Mesenchymal stem cell (in vitro differentiated cells and primary cell): ENCODE measurements around the gene SIRT7.

Source experiments
- DNase-seq: peaks from one replicate; pipeline ENCODE4 v3.0.0-alpha.2; 2013
- H2AFZ ChIP-seq: one replicate; pipeline ENCODE4 v1.6.1; 2013; ENCODE audit warnings: low read depth, mild to moderate bottlenecking, control low read depth, inconsistent platforms, low read length, moderate library complexity
- H2AK5ac ChIP-seq: 2 replicates; pipeline ENCODE4 v1.6.1; 2013; ENCODE audit warnings: low read length, moderate library complexity, mild to moderate bottlenecking, inconsistent platforms; ENCODE audit not compliant: severe bottlenecking
- H2BK120ac ChIP-seq: one replicate; pipeline ENCODE4 v1.6.1; 2013; ENCODE audit warnings: low read depth, mild to moderate bottlenecking, inconsistent platforms, low read length, moderate library complexity
- H2BK12ac ChIP-seq, 2 experiments: one replicate each; pipeline ENCODE4 v1.6.1; 2013; ENCODE audit warnings: inconsistent platforms in 2 of 2, low read length in 2 of 2, mild to moderate bottlenecking in 2 of 2, moderate library complexity in 2 of 2, control low read depth in 1 of 2
- H2BK15ac ChIP-seq: one replicate; pipeline ENCODE4 v1.6.1; 2013; ENCODE audit warnings: mild to moderate bottlenecking, low read depth, inconsistent platforms; ENCODE audit not compliant: poor library complexity, severe bottlenecking
- H2BK5ac ChIP-seq: 2 replicates; pipeline ENCODE4 v1.6.1; 2013; ENCODE audit warnings: low read depth, mild to moderate bottlenecking, low read length, control low read depth, inconsistent platforms; ENCODE audit not compliant: poor library complexity, severe bottlenecking
- H3K14ac ChIP-seq, 2 experiments: one replicate each; pipeline ENCODE4 v1.6.1; 2013; ENCODE audit warnings: inconsistent platforms in 2 of 2, low read length in 2 of 2, control low read depth in 1 of 2, mild to moderate bottlenecking in 1 of 2, moderate library complexity in 1 of 2
- H3K18ac ChIP-seq, 2 experiments: one replicate each; pipeline ENCODE4 v1.6.1; 2013; ENCODE audit warnings: inconsistent platforms in 2 of 2, low read length in 2 of 2, control low read depth in 1 of 2, low read depth in 1 of 2, mild to moderate bottlenecking in 1 of 2
- H3K23ac ChIP-seq, 2 experiments: one replicate each; pipeline ENCODE4 v1.6.1; 2013; ENCODE audit warnings: inconsistent platforms in 2 of 2, low read length in 2 of 2, mild to moderate bottlenecking in 2 of 2, moderate library complexity in 2 of 2, control low read depth in 1 of 2
- H3K27ac ChIP-seq: 2 replicates; pipeline ENCODE4 v1.5.1; 2013; ENCODE audit warnings: mild to moderate bottlenecking, moderate library complexity, low read length, control low read depth, inconsistent platforms; ENCODE audit not compliant: poor library complexity, severe bottlenecking
- H3K27me3 ChIP-seq, 2 experiments: 2 replicates each; pipeline versions ENCODE4 v1.6.1 to v1.7.0; 2013; ENCODE audit warnings: low read length in 2 of 2, mild to moderate bottlenecking in 2 of 2, moderate library complexity in 2 of 2, control low read depth in 1 of 2, inconsistent platforms in 1 of 2; ENCODE audit not compliant: control insufficient read depth in 1 of 2, insufficient read depth in 1 of 2
- H3K36me3 ChIP-seq, 2 experiments: 2 replicates each; pipeline versions ENCODE4 v1.6.1 to v1.7.0; 2013; ENCODE audit warnings: low read length in 2 of 2, control low read depth in 1 of 2, inconsistent platforms in 1 of 2, low read depth in 1 of 2, mild to moderate bottlenecking in 1 of 2; ENCODE audit not compliant: insufficient read depth in 2 of 2, control insufficient read depth in 1 of 2
- H3K4ac ChIP-seq, 2 experiments: one replicate each; pipeline ENCODE4 v1.6.1; 2013; ENCODE audit warnings: inconsistent platforms in 2 of 2, low read length in 2 of 2, mild to moderate bottlenecking in 2 of 2, moderate library complexity in 2 of 2, control low read depth in 1 of 2, low read depth in 1 of 2
- H3K4me1 ChIP-seq: 2 replicates; pipeline ENCODE4 v1.6.1; 2013; ENCODE audit warnings: low read depth, low read length, control low read depth; ENCODE audit not compliant: control insufficient read depth, insufficient read depth
- H3K4me2 ChIP-seq: 2 replicates; pipeline ENCODE4 v1.6.1; 2013; ENCODE audit warnings: low read length, mild to moderate bottlenecking, inconsistent platforms; ENCODE audit not compliant: poor library complexity, severe bottlenecking
- H3K4me3 ChIP-seq, 2 experiments: 2 replicates each; pipeline versions ENCODE4 v1.5.1 to v1.7.0; 2013; ENCODE audit warnings: low read length in 2 of 2, mild to moderate bottlenecking in 2 of 2, control low read depth in 1 of 2, low read depth in 1 of 2; ENCODE audit not compliant: insufficient read depth in 1 of 2
- H3K79me1 ChIP-seq: replicated peaks from 2 replicates; pipeline ENCODE4 v1.6.1; 2013; ENCODE audit warnings: mild to moderate bottlenecking, control low read depth, low read length, inconsistent platforms; ENCODE audit not compliant: poor library complexity, severe bottlenecking
- H3K9ac ChIP-seq: 2 replicates; pipeline ENCODE4 v1.7.0; 2013; ENCODE audit warnings: mild to moderate bottlenecking, low read length, moderate library complexity
- H3K9me3 ChIP-seq: 2 replicates; pipeline ENCODE4 v1.7.0; 2013; ENCODE audit warnings: mild to moderate bottlenecking, low read length; ENCODE audit not compliant: control insufficient read depth
- H4K8ac ChIP-seq: one replicate; pipeline ENCODE4 v1.6.1; 2013; ENCODE audit warnings: inconsistent platforms, mild to moderate bottlenecking, low read length, moderate library complexity
- H4K91ac ChIP-seq: one replicate; pipeline ENCODE4 v1.6.1; 2013; ENCODE audit warnings: mild to moderate bottlenecking, low read length, inconsistent platforms
- WGBS: methylation state at CpG from one replicate; pipeline ENCODE4 v1.1.7; 2013; ENCODE audit warnings: mixed read lengths; 5-methylcytosine and 5-hydroxymethylcytosine counted together

The SIRT7 gene

DNA sequence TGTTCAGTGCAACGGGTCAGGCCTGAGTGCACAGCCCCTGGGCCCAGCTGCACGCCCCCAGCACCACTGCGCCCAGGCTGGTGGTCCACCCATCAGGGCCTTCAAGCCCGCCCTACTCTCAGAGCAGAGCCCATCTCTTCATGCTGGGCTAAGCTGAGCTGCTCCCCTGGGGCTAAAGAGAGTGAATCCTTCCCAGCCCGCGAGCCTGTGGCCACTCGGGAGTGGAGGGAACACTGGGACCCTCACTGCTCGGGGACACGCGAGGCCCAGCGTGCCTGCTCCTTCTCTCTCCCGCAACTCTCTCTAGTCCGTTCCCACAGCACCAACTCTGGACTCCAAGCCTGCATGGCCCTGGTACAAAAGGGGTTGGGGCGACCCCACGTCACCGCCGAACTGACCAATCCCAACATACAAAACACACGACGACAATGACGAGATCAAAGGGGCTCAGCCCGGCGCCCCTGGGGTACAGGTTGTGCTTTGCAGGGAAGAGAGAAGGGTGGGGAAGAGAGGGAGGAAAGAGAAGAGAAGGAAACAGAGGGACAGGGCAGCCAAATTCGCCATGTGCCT lies 4.1 kb upstream of the SIRT7 start:
- H4K8ac ChIP-seq: no peak overlapping the region
- peaks cover 42 to 46% of the 10 kb centered on the region in 2 experiments for H3K36me3 ChIP-seq
- H2BK5ac ChIP-seq: no peak overlapping the region
- H4K91ac ChIP-seq: no peak overlapping the region
- WGBS: 96% methylated on average over 13 of the region's 23 CpGs
- H2BK120ac ChIP-seq: no peak overlapping the region
- no peak overlapping the region for H2AFZ ChIP-seq
- H3K27me3 ChIP-seq: no peaks in the 10 kb centered on the region
- no peak for DNase-seq
- H2BK15ac ChIP-seq: no peak overlapping the region
- H3K4me2 ChIP-seq: no peak overlapping the region
- no peak overlapping the region for H3K14ac ChIP-seq
- no peak overlapping the region for H3K23ac ChIP-seq
- H3K18ac ChIP-seq: peak overlapping the region in 1 of 2 experiments; percentile 89
- H3K27ac ChIP-seq: no peak overlapping the region
- no peak overlapping the region for H3K9ac ChIP-seq
- peaks cover 54% of the 10 kb centered on the region for H3K4me1 ChIP-seq
- peak overlapping the region in 1 of 2 experiments; percentile 64 for H2BK12ac ChIP-seq
- no peak overlapping the region for H2AK5ac ChIP-seq
- no peaks in the 10 kb centered on the region for H3K9me3 ChIP-seq
- no peak overlapping the region for H3K4me3 ChIP-seq
- peak overlapping the region in 1 of 2 experiments; percentile 20 for H3K4ac ChIP-seq
- peaks cover 6% of the 10 kb centered on the region for H3K79me1 ChIP-seq

DNA sequence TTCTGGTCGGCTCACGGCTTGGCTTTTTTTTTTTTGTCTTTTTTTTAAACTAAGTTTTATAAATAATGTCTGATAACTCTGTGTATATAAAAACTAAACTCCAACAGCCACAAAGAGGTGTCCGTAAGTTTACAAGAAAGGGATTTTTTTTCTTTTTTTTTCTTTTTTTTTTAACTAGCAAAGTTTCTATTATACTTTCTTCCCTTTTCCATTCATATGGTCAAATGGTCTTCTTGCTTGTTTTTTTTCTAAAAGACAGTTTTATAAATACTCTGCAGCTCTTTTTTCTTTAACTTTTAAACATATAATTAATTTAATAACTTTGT lies 3.5 kb upstream of the SIRT7 start:
- H4K8ac ChIP-seq: no peak overlapping the region
- no CpG with 5 or more reads among the region's 3 CpGs for WGBS
- no peak overlapping the region for H2BK15ac ChIP-seq
- no peak overlapping the region for H3K27ac ChIP-seq
- H3K36me3 ChIP-seq: peaks cover 42 to 46% of the 10 kb centered on the region in 2 experiments
- H3K9ac ChIP-seq: no peak overlapping the region
- no peaks in the 10 kb centered on the region for H3K9me3 ChIP-seq
- no peak overlapping the region for H2BK120ac ChIP-seq
- no peak for DNase-seq
- no peak overlapping the region for H2AFZ ChIP-seq
- peaks cover 6% of the 10 kb centered on the region for H3K79me1 ChIP-seq
- H3K23ac ChIP-seq: no peak overlapping the region
- H2AK5ac ChIP-seq: no peak overlapping the region
- peaks cover 58% of the 10 kb centered on the region for H3K4me1 ChIP-seq
- no peak overlapping the region for H3K4me2 ChIP-seq
- H3K4ac ChIP-seq: no peak overlapping the region
- no peak overlapping the region for H2BK12ac ChIP-seq
- H3K14ac ChIP-seq: no peak overlapping the region
- no peak overlapping the region for H2BK5ac ChIP-seq
- H3K4me3 ChIP-seq: no peak overlapping the region
- H4K91ac ChIP-seq: no peak overlapping the region
- H3K27me3 ChIP-seq: no peaks in the 10 kb centered on the region
- H3K18ac ChIP-seq: no peak overlapping the region

DNA sequence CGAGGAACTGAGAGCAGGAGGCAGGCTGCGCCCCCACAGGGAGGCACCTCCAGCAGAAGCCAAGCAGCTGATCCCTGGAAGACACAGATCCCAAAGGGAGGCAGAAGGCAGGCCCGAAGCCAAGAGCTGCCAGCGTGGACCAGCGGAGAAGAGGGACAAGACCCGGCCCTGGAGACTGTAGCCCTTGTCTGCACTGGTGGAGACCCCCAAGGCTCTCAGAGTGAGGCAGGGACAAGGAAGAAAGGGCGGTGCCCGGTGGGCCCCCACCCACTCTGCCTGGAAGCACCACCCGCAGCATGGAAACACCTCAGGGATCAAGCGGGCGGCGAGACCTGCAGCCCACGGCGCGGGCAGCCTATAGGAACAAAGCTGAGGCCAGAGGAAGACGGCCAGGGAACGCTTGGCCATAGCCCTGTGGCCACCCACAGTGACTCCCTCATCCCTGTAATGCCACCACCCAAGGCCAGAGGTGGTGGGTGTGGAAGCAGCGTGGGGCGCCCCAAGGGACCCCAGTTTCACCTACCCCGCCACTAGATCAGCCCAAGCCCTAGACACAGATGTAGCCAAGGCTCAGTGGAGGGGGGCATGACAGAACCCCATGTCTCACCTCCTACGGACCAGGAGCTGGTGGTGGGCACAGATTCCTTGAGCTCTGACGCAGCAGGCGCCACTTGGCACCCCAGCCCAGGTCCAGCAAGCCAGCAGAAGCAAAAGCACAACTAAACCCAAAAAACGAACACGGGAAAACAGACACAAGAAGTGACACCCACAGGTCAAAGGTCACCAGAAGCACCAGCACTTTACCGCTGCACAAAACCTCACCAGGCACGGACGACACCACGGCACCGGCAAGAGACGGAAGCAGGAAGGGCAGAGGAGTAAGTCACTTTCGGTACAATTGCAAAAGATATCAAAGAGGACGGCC lies 2.9 kb upstream of the SIRT7 start:
- Histone ChIP-seq H3K27me3 (no peaks in the 10 kb centered on the region), H3K9me3 (no peaks in the 10 kb centered on the region), H4K91ac (peak overlapping the region; percentile 5), H4K8ac (no peak overlapping the region), H2BK15ac (no peak overlapping the region), H3K79me1 (peaks cover 8% of the 10 kb centered on the region), H3K9ac (no peak overlapping the region), H3K4me3 (no peak overlapping the region), H3K14ac (no peak overlapping the region), H3K27ac (no peak overlapping the region), H2AFZ (no peak overlapping the region), H3K18ac (no peak overlapping the region), H3K36me3 (peaks cover 46 to 47% of the 10 kb centered on the region in 2 experiments), H2BK120ac (no peak overlapping the region), H3K4ac (no peak overlapping the region), H2AK5ac (no peak overlapping the region), H3K23ac (no peak overlapping the region), H2BK12ac (no peak overlapping the region), H3K4me2 (no peak overlapping the region), H2BK5ac (no peak overlapping the region), H3K4me1 (peaks cover 54% of the 10 kb centered on the region)
- 95% methylated on average over 27 of the region's 33 CpGs for WGBS
- DNase-seq: no peak

DNA sequence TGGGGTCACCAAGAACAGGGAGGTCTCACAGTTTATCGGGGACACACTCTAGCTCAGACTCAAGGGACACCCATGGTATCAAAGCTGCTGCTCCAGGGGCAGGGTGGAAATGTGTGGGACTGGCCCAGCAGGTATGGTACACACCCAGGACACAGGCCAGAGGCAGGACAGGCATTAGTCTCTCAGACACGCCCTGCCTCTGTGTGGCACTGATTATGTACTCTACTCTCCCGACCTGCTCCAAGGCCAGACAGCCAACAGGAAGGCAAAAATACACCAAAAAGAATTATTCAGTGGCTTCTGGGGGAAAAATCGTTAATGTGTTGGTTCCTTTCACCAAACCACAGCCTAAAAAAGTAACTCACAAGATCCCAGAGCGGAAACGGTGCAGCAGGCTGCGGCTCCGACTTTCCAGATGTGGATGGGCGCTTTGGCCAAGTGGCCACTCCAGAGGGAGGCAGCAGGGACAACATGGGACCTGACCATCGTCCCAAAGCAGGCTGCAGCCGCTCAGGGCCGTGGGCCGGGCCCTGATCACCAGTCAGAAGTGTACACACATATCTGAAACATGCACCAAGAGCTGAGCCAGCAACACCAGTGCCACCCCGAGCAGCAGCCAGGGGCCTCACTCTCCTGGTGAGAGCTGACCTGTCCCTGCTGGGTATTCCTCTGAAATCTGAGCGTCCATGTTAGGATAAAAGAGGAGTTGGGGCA lies 1.0 kb upstream of the SIRT7 start:
- Histone ChIP-seq H3K4me2 (no peak overlapping the region), H2AFZ (no peak overlapping the region), H3K36me3 (peaks cover 62 to 65% of the 10 kb centered on the region in 2 experiments), H4K91ac (no peak overlapping the region), H3K23ac (no peak overlapping the region), H3K27me3 (no peaks in the 10 kb centered on the region), H3K4me1 (peaks cover 37% of the 10 kb centered on the region), H3K18ac (no peak overlapping the region), H2AK5ac (no peak overlapping the region), H2BK120ac (no peak overlapping the region), H3K9ac (no peak overlapping the region), H3K79me1 (peaks cover 25% of the 10 kb centered on the region), H4K8ac (no peak overlapping the region), H3K14ac (no peak overlapping the region), H2BK15ac (no peak overlapping the region), H2BK5ac (no peak overlapping the region), H3K9me3 (no peaks in the 10 kb centered on the region), H3K4me3 (no peak overlapping the region), H3K4ac (no peak overlapping the region), H2BK12ac (no peak overlapping the region), H3K27ac (no peak overlapping the region)
- no peak for DNase-seq
- 94% methylated on average over 14 of the region's 15 CpGs for WGBS
